NCI-H446 treated with DMSO at 0.1 percent for 48 hours (cell line): Measurements from ENCODE around the gene COBLL1.

Experiments used
- DNase-seq: peaks from one replicate; lab custom pipeline; 2025; lab: John Stamatoyannopoulos, UW

The COBLL1 gene

GRCh38 chr2:164677271-164677670 is 164.4 kb downstream of the COBLL1 start:
- no peak for DNase-seq

GRCh38 chr2:164675687-164676086 is 165.9 kb downstream of the COBLL1 start:
- DNase-seq = no peak

DNA sequence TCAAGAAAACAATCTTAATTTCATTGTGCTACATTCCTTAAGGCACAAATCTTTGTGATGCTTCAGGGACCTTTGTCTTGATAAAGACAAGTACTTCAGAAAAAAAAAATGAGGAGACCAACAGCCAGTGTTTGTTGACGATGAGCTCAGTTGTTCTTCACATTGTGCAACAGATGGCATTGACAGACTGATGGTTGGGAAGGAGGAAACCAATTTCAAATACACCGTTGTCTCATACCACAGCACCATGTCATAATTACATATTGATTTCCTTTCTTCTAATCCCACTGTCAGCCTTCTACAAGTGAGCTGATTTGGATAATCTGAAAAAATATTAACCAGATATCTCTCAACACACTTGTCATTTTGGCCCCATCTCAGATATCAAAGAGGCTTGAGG is 166.6 kb downstream of the COBLL1 start:
- DNase-seq = peak; percentile 7

GRCh38 chr2:164671664-164672396 is 169.8 kb downstream of the COBLL1 start:
- no peak for DNase-seq

DNA sequence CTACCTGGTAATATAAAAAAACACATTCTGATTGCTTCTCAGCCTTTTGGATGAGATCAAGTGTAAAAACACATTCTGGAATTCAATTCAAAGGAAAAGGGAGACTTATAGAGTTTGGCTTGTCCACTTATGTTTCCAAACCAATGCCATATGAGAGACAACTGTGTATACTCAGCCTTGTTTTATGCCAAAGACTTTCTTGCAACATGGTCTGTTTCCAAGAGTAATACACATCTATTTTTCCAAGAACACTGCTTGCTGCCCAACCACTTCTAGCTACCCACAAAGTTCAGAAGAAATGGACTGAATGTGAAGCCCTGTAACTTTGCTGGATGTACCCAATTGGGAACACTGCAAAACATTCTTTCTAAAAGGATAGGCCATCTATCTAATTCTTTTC is 172.3 kb downstream of the COBLL1 start:
- no peak for DNase-seq

- no peak for DNase-seq
Observed at GRCh38 chr2:164667566-164667965, 174.1 kb downstream of the COBLL1 start.

DNA sequence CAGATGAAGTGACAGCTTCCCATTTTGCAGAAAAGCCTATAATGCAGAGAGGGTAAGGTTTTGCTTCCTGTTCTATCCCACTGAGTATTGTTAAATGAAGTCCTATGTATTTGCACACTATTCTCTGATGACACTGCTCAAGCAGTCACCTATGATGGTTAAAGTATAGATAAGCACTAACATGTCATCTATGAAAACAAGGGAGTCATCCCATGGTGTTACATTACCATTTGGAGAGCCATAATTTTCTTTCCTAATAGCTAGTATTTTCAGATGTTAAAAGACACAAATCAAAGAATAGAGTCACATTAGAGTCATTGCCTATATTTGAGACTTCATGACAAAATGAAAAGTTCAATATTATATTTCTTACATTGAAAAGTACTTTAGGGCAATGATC is 177.6 kb downstream of the COBLL1 start:
- no peak for DNase-seq

GRCh38 chr2:164662868-164663631 is 178.6 kb downstream of the COBLL1 start:
- no peak for DNase-seq

GRCh38 chr2:164662066-164662465 is 179.6 kb downstream of the COBLL1 start:
- DNase-seq = no peak

- DNase-seq = no peak
Observed at GRCh38 chr2:164661349-164661748, 180.3 kb downstream of the COBLL1 start.

- no peak for DNase-seq
Observed at GRCh38 chr2:164657129-164657528, 184.5 kb downstream of the COBLL1 start.

GRCh38 chr2:164655750-164656149 is 185.9 kb downstream of the COBLL1 start:
- no peak for DNase-seq

DNA sequence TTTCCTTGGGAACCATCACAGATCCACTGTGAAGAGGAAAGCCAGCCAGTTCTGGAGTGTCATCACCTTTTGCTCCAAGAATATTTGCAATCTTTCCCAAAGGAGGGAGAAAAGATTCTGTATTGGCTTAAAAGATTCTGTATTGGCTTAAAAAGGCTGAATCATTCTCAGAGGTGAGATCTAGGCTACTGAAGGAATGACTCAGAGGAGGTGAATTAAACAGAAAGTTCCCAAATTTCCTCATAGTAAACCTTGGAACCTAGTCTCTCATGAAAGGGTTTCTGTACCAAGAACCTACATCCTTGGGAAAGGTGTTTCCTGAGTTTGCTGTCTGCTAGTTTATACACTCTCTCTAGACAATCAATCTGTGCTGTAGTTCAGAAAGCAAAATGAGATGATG is 186.3 kb downstream of the COBLL1 start:
- no peak for DNase-seq

GRCh38 chr2:164651361-164651760 is 190.3 kb downstream of the COBLL1 start:
- no peak for DNase-seq

DNA sequence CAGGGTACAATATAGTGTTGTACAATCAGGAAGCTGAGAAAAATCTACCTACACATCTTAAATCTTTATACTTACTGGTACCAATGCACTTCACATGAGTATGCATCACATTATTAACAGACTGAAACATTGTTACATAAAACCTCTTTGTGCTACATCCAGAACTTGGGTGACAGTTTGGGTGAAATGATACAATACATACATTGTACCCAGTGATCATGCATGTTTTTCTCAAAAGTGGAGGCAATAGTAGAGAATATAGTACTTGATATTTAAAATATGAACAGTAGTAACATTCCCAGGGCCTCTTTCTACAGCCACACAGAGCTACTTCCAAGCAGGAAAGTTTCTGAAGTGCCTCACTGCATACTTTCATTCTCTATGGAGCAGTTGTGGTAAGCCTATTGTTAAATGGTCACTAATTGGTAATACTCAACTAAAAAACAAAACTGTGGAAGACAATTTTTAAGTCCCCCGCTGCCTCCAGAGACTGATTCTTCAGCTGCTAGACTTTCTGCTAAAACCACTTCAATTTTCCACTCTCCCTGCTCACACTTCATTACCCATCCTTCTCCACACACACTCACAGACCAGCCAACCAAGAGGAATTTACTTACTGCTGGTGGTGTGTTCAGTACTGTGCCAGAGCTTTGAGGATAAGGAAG is 197.5 kb downstream of the COBLL1 start:
- no peak for DNase-seq

- DNase-seq = no peak
Observed at GRCh38 chr2:164642946-164643555, 198.6 kb downstream of the COBLL1 start.

GRCh38 chr2:164642268-164642667 is 199.4 kb downstream of the COBLL1 start:
- DNase-seq = no peak
